Liver (tissue), 9 donors: ENCODE results near the gene PUS1. TPM values are rescaled to one million over a fixed set of nuclear protein-coding genes. Genes with fewer than 3 reads are reported as not detected.

Experiments
- DNase-seq: peaks from one replicate; pipeline ENCODE4 v3.0.0-alpha.2; 2017; ENCODE audit warnings: low spot score
- H3K27ac ChIP-seq, 2 donors: one replicate each; pipeline ENCODE4 v1.7.0; 2013; ENCODE audit warnings: inconsistent platforms in 2 of 2, low read length in 2 of 2, control low read depth in 1 of 2, low read depth in 1 of 2, mild to moderate bottlenecking in 1 of 2
- H3K27me3 ChIP-seq, 4 donors: one replicate each; pipeline versions ENCODE4 v1.6.1 to v1.7.0; 2013; ENCODE audit warnings: low read length in 3 of 4, inconsistent platforms in 1 of 4, mild to moderate bottlenecking in 1 of 4, moderate library complexity in 1 of 4; ENCODE audit not compliant: control insufficient read depth in 4 of 4, insufficient read depth in 4 of 4
- H3K36me3 ChIP-seq, 4 donors: one replicate each; pipeline versions ENCODE4 v1.6.1 to v1.7.0; 2013; ENCODE audit warnings: low read length in 3 of 4, mild to moderate bottlenecking in 3 of 4, low read depth in 1 of 4, moderate library complexity in 1 of 4; ENCODE audit not compliant: control insufficient read depth in 4 of 4, insufficient read depth in 3 of 4
- H3K4me1 ChIP-seq, 4 donors: one replicate each; pipeline versions ENCODE4 v1.6.1 to v1.7.0; 2013; ENCODE audit warnings: low read length in 3 of 4, mild to moderate bottlenecking in 3 of 4, moderate library complexity in 1 of 4; ENCODE audit not compliant: control insufficient read depth in 4 of 4, insufficient read depth in 4 of 4
- H3K4me3 ChIP-seq, 3 donors: one replicate each; pipeline versions ENCODE4 v1.6.1 to v1.7.0; 2013; ENCODE audit warnings: low read length in 3 of 3, control low read depth in 1 of 3, low read depth in 1 of 3, mild to moderate bottlenecking in 1 of 3
- H3K9ac ChIP-seq, 2 donors: one replicate each; pipeline ENCODE4 v1.7.0; 2013; ENCODE audit warnings: low read length in 2 of 2, mild to moderate bottlenecking in 2 of 2, moderate library complexity in 2 of 2, control low read depth in 1 of 2, low read depth in 1 of 2
- H3K9me3 ChIP-seq, 4 donors: one replicate each; pipeline versions ENCODE4 v1.6.1 to v1.7.0; 2013; ENCODE audit warnings: low read length in 3 of 4; ENCODE audit not compliant: control insufficient read depth in 4 of 4
- FOXA1 ChIP-seq: IDR thresholded peaks from 2 replicates; pipeline ENCODE4 v1.6.1; 2016; ENCODE audit warnings: antibody characterized with exemption
- GABPA ChIP-seq, 2 donors: IDR thresholded peaks in 1 of 2; conservative IDR thresholded peaks in 1 of 2; 2 replicates each; pipeline ENCODE4 v1.6.1; 2016; ENCODE audit warnings: antibody characterized with exemption in 2 of 2, mild to moderate bottlenecking in 1 of 2, moderate library complexity in 1 of 2
- HNF4A ChIP-seq, 2 donors: conservative IDR thresholded peaks; 2 replicates each; pipeline ENCODE4 v1.6.1; 2016; ENCODE audit warnings: antibody characterized with exemption in 2 of 2, mild to moderate bottlenecking in 2 of 2
- HNF4G ChIP-seq: IDR thresholded peaks from 2 replicates; pipeline ENCODE4 v1.6.1; 2016; ENCODE audit warnings: antibody characterized with exemption
- JUND ChIP-seq, 2 donors: IDR thresholded peaks; 2 replicates each; pipeline ENCODE4 v1.6.1; 2016; ENCODE audit warnings: antibody characterized with exemption in 2 of 2
- RAD21 ChIP-seq, 2 donors: IDR thresholded peaks; 2 replicates each; pipeline ENCODE4 v1.6.1; 2016; ENCODE audit warnings: antibody characterized with exemption in 2 of 2, mild to moderate bottlenecking in 2 of 2
- SP1 ChIP-seq: IDR thresholded peaks from 2 replicates; pipeline ENCODE4 v1.6.1; 2018; ENCODE audit warnings: antibody characterized with exemption, mild to moderate bottlenecking
- TAF1 ChIP-seq: conservative IDR thresholded peaks from 2 replicates; pipeline ENCODE4 v1.6.1; 2016; ENCODE audit warnings: antibody characterized with exemption, mild to moderate bottlenecking
- WGBS: extraction: QIAGEN DNeasy Blood & Tissue Kit; methylation state at CpG from one replicate; pipeline ENCODE4 v1.1.7; 2013; 5-methylcytosine and 5-hydroxymethylcytosine counted together
- polyA plus RNA-seq, 2 donors: library from polyadenylated mRNA; stranded (reverse) in 1 of 2; unstranded in 1 of 2; fragments of 200-250 nt in 1 of 2; fragments of >200 nt in 1 of 2; fragmentation: Nextera tagmentation in 1 of 2; extraction: Ambion mirVana in 1 of 2; gene quantifications; one replicate each; pipeline versions ENCODE4 v1.2.1 to v1.2.3, GENCODE V29; 2013 to 2015
- total RNA-seq, 2 donors: library from RNA; depleted of rRNA; stranded (reverse); fragments of >200 nt; gene quantifications; one replicate each; pipeline ENCODE4 v1.2.3, GENCODE V29; 2014
- TF ChIP-seq, protein P1 (sequence below): fragments of 150-350 bp; IDR thresholded peaks from 2 replicates; pipeline ENCODE4 v1.5.1; 2017; ENCODE audit warnings: improper control_type of control experiment, low read depth, low read length; ENCODE audit not compliant: missing input control
- TF ChIP-seq, protein P2 (sequence below): IDR thresholded peaks from 2 replicates; pipeline ENCODE4 v1.6.1; 2016; ENCODE audit warnings: antibody characterized with exemption, mild to moderate bottlenecking
- TF ChIP-seq, protein P3 (sequence below): IDR thresholded peaks from 2 replicates; pipeline ENCODE4 v1.6.1; 2016; ENCODE audit warnings: antibody characterized with exemption
- donor health status: healthy.
- donor health status: healthy.
- donor health status: healthy.
- donor health status: healthy.
- donor health status: healthy.

PUS1 gene
- total and polyA plus RNA-seq, 4 donors, result 6.1 to 24.4 (median 10.7) TPM

DNA sequence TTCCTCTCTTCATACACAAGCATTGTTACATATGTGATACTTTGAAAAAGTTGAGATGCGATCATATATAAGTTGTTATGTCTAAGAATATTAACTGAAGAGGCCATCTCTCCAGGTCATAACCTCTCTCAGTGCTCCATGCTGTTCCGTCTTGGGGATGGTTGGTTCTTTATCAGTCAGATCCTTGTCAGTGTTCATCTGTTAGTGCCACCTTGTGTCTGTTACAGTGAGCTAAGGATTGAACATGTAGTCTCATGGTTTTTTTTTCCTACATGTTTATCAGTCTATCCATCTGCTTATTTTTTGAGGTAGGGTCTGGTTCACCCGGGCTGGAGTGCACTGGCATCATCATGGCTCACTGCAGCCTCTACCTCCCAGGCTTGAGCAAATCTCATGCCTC lies 51.2 kb downstream of the PUS1 start:
- peaks cover 7 to 35% (median 19%) of the 10 kb centered on the region in 4 donors for H3K36me3 ChIP-seq

DNA sequence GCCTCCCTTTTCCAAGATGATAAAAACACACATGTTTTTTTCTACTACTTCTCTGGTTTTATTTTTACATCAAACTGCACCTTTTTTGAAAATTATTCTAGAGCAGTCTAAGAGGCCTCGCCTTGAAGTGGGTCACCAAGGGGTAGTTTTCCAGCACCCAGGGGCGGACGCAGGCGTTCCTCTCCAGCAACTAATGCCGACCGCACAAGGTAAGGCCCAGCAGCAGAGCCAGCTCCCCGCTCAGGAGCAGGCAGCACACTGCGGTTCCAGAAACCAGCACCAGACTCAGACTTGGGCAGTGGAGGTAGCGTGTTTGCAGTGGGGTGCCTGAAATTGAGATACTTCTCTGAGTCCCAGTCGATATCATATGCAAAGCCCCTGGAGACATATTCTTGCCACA lies 52.3 kb downstream of the PUS1 start:
- Histone ChIP-seq H3K4me1 (no peaks in the 10 kb centered on the region), H3K4me3 (no peak overlapping the region), H3K27ac (no peak overlapping the region), H3K9ac (no peak overlapping the region), H3K9me3 (no peaks in the 10 kb centered on the region), H3K36me3 (peaks cover 7 to 35% (median 19%) of the 10 kb centered on the region in 4 donors), H3K27me3 (no peaks in the 10 kb centered on the region)
- 98% methylated on average over 10 of the region's 10 CpGs for WGBS
- TF ChIP-seq, protein P1, sequence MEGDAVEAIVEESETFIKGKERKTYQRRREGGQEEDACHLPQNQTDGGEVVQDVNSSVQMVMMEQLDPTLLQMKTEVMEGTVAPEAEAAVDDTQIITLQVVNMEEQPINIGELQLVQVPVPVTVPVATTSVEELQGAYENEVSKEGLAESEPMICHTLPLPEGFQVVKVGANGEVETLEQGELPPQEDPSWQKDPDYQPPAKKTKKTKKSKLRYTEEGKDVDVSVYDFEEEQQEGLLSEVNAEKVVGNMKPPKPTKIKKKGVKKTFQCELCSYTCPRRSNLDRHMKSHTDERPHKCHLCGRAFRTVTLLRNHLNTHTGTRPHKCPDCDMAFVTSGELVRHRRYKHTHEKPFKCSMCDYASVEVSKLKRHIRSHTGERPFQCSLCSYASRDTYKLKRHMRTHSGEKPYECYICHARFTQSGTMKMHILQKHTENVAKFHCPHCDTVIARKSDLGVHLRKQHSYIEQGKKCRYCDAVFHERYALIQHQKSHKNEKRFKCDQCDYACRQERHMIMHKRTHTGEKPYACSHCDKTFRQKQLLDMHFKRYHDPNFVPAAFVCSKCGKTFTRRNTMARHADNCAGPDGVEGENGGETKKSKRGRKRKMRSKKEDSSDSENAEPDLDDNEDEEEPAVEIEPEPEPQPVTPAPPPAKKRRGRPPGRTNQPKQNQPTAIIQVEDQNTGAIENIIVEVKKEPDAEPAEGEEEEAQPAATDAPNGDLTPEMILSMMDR, result no peak
- TF ChIP-seq TAF1, result no peak
- TF ChIP-seq, protein P2, sequence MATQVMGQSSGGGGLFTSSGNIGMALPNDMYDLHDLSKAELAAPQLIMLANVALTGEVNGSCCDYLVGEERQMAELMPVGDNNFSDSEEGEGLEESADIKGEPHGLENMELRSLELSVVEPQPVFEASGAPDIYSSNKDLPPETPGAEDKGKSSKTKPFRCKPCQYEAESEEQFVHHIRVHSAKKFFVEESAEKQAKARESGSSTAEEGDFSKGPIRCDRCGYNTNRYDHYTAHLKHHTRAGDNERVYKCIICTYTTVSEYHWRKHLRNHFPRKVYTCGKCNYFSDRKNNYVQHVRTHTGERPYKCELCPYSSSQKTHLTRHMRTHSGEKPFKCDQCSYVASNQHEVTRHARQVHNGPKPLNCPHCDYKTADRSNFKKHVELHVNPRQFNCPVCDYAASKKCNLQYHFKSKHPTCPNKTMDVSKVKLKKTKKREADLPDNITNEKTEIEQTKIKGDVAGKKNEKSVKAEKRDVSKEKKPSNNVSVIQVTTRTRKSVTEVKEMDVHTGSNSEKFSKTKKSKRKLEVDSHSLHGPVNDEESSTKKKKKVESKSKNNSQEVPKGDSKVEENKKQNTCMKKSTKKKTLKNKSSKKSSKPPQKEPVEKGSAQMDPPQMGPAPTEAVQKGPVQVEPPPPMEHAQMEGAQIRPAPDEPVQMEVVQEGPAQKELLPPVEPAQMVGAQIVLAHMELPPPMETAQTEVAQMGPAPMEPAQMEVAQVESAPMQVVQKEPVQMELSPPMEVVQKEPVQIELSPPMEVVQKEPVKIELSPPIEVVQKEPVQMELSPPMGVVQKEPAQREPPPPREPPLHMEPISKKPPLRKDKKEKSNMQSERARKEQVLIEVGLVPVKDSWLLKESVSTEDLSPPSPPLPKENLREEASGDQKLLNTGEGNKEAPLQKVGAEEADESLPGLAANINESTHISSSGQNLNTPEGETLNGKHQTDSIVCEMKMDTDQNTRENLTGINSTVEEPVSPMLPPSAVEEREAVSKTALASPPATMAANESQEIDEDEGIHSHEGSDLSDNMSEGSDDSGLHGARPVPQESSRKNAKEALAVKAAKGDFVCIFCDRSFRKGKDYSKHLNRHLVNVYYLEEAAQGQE, result no peak
- DNase-seq, result no peak

More for the DNA sequence above, 51.2 kb downstream of the PUS1 start:
- Histone ChIP-seq H3K9ac (no peak overlapping the region), H3K9me3 (no peaks in the 10 kb centered on the region), H3K4me3 (no peak overlapping the region), H3K27ac (no peak overlapping the region), H3K4me1 (no peaks in the 10 kb centered on the region), H3K27me3 (no peaks in the 10 kb centered on the region)
- TF ChIP-seq HNF4G, result no peak
- TF ChIP-seq HNF4A (conservative IDR thresholded peaks at IDR 0.05), result no peak
- peak in 1 of 2 donors; percentile 26 for TF ChIP-seq RAD21 (IDR thresholded peaks at IDR 0.05)
- no peak for TF ChIP-seq SP1
- TF ChIP-seq, protein P2, result no peak
- TF ChIP-seq FOXA1, result no peak
- WGBS, result 86% methylated on average over 3 of the region's 3 CpGs
- no peak for DNase-seq

DNA sequence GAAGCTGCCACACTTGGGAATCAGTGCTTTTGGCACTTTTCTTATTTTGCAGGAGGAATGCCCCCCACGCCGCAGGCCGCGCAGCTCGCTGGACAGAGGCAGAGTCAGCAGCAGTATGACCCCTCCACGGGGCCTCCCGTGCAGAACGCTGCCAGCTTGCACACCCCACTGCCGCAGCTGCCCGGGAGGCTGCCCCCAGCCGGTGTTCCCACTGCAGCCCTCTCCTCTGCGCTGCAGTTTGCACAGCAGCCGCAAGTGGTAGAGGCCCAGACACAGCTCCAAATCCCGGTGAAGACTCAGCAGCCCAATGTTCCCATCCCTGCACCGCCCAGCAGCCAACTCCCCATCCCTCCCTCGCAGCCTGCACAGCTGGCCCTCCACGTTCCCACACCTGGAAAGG lies 53.0 kb downstream of the PUS1 start:
- Histone ChIP-seq H3K9ac (no peak overlapping the region), H3K27me3 (no peaks in the 10 kb centered on the region), H3K4me3 (no peak overlapping the region), H3K27ac (no peak overlapping the region), H3K9me3 (no peaks in the 10 kb centered on the region), H3K36me3 (peaks cover 7 to 35% (median 22%) of the 10 kb centered on the region in 4 donors), H3K4me1 (no peaks in the 10 kb centered on the region)
- 97% methylated on average over 17 of the region's 17 CpGs for WGBS
- no peak for DNase-seq
- no peak for TF ChIP-seq HNF4G
- TF ChIP-seq, protein P3, sequence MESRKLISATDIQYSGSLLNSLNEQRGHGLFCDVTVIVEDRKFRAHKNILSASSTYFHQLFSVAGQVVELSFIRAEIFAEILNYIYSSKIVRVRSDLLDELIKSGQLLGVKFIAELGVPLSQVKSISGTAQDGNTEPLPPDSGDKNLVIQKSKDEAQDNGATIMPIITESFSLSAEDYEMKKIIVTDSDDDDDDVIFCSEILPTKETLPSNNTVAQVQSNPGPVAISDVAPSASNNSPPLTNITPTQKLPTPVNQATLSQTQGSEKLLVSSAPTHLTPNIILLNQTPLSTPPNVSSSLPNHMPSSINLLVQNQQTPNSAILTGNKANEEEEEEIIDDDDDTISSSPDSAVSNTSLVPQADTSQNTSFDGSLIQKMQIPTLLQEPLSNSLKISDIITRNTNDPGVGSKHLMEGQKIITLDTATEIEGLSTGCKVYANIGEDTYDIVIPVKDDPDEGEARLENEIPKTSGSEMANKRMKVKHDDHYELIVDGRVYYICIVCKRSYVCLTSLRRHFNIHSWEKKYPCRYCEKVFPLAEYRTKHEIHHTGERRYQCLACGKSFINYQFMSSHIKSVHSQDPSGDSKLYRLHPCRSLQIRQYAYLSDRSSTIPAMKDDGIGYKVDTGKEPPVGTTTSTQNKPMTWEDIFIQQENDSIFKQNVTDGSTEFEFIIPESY, result no peak
- TF ChIP-seq, protein P2, result no peak
- no peak for TF ChIP-seq SP1
- TF ChIP-seq TAF1, result no peak
- TF ChIP-seq JUND (IDR thresholded peaks at IDR 0.05), result no peak
- no peak for TF ChIP-seq GABPA (IDR thresholded peaks at IDR 0.05 in 1 of 2, conservative IDR thresholded peaks at IDR 0.05 in 1 of 2)
